ENCODE data around the gene SLK.

Gene SLK

GRCh38 chr10:103966671-103967447 is at the start of gene SLK:
Gene SLK, plus strand, starts transcription at chr10:103967140. Its CDS starts 606 bp downstream, at chr10:103967746.
- peak; percentile 57 to 79 for DNase-seq (ENCODE audit: low read depth in 1 of 2, low spot score in 1 of 2)

GRCh38 chr10:103917302-103918052 is 49.5 kb upstream of the SLK start:
- peak in 1 of 2 donors; percentile 12 for DNase-seq (ENCODE audit: low read depth in 1 of 2, low spot score in 1 of 2)

GRCh38 chr10:103918053-103918846 is 48.7 kb upstream of the SLK start, which contains the start of gene STN1:
Gene STN1, minus strand, starts transcription at chr10:103918184. Its CDS starts 590 bp downstream, at chr10:103917594.
- DNase-seq (ENCODE audit: low read depth in 1 of 2, low spot score in 1 of 2) = peak; percentile 91 to 94

GRCh38 chr10:103919648-103920025 is 47.3 kb upstream of the SLK start:
- no peak for DNase-seq (ENCODE audit: low read depth in 1 of 2, low spot score in 1 of 2)

- no peak for DNase-seq (ENCODE audit: low read depth in 1 of 2, low spot score in 1 of 2)
Measured at GRCh38 chr10:103921248-103921647, 45.7 kb upstream of the SLK start.

GRCh38 chr10:103921750-103922195 is 45.2 kb upstream of the SLK start:
- DNase-seq (ENCODE audit: low read depth in 1 of 2, low spot score in 1 of 2) = no peak

GRCh38 chr10:103922659-103923058 is 44.3 kb upstream of the SLK start:
- DNase-seq (ENCODE audit: low read depth in 1 of 2, low spot score in 1 of 2) = no peak

GRCh38 chr10:103923502-103923901 is 43.4 kb upstream of the SLK start:
- DNase-seq (ENCODE audit: low read depth in 1 of 2, low spot score in 1 of 2) = no peak

GRCh38 chr10:103925591-103925990 is 41.3 kb upstream of the SLK start:
- no peak for DNase-seq (ENCODE audit: low read depth in 1 of 2, low spot score in 1 of 2)

GRCh38 chr10:103926722-103927319 is 40.1 kb upstream of the SLK start:
- DNase-seq (ENCODE audit: low read depth in 1 of 2, low spot score in 1 of 2) = no peak

GRCh38 chr10:103928784-103929183 is 38.2 kb upstream of the SLK start:
- no peak for DNase-seq (ENCODE audit: low read depth in 1 of 2, low spot score in 1 of 2)

GRCh38 chr10:103929381-103929921 is 37.5 kb upstream of the SLK start:
- no peak for DNase-seq (ENCODE audit: low read depth in 1 of 2, low spot score in 1 of 2)

- no peak for DNase-seq (ENCODE audit: low read depth in 1 of 2, low spot score in 1 of 2)
Measured at GRCh38 chr10:103930449-103930848, 36.5 kb upstream of the SLK start.

GRCh38 chr10:103930881-103931280 is 36.1 kb upstream of the SLK start:
- DNase-seq (ENCODE audit: low read depth in 1 of 2, low spot score in 1 of 2) = no peak

GRCh38 chr10:103931603-103932002 is 35.3 kb upstream of the SLK start:
- no peak for DNase-seq (ENCODE audit: low read depth in 1 of 2, low spot score in 1 of 2)

- no peak for DNase-seq (ENCODE audit: low read depth in 1 of 2, low spot score in 1 of 2)
Measured at GRCh38 chr10:103932271-103932670, 34.7 kb upstream of the SLK start.

GRCh38 chr10:103932971-103933370 is 34.0 kb upstream of the SLK start:
- DNase-seq (ENCODE audit: low read depth in 1 of 2, low spot score in 1 of 2) = no peak

- DNase-seq (ENCODE audit: low read depth in 1 of 2, low spot score in 1 of 2) = no peak
Measured at GRCh38 chr10:103933557-103934121, 33.3 kb upstream of the SLK start.

- DNase-seq (ENCODE audit: low read depth in 1 of 2, low spot score in 1 of 2) = no peak
Measured at GRCh38 chr10:103934308-103934707, 32.6 kb upstream of the SLK start.

- no peak for DNase-seq (ENCODE audit: low read depth in 1 of 2, low spot score in 1 of 2)
Measured at GRCh38 chr10:103936022-103936421, 30.9 kb upstream of the SLK start.

All from activated T-helper 1 cell treated with anti-CD3 and anti-CD28 coated beads, Interleukin-2, amount 50 U/mL, for 16 hours (primary cell).